ENCODE measurements around the gene GALM. TPM values are rescaled to one million over a fixed set of nuclear protein-coding genes. Genes with fewer than 3 reads are reported as not detected.

The GALM gene
- total and polyA plus RNA-seq, 2 of the 13 experiments (the other 11 are each of a cell fraction or from before 2014, with no cell fraction given), result 65.5 to 90.0 TPM

DNA sequence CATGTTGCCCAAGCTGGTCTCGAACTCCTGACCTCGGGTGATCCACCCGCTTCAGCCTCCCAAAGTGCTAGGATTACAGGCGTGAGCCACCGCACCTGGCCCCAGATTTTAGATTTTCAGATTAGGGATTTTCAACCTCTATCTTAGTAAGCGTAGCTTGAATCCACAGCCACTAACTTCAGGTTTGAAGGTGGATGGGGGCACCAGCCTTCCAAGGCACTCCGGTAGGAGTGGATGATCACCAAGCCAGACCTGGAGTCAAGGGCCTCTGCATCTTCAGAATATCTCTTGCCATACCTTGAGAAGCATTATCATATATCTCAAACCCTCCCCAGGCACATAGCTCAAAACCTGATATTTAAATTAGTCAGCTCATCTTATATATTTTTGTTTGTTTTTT is 17.9 kb downstream of the GALM start:
- DNase-seq (ENCODE audit: low spot score) (no peak), ATAC-seq (no peak), FAIRE-seq (no peak)
- H2AFZ ChIP-seq (ENCODE audit: low read length), result no peak overlapping the region
- no peak overlapping the region for H3K4me3 ChIP-seq (replicated peaks in 1 of 3; ENCODE audit: insufficient read depth in 1 of 3, low read depth in 2 of 3, low read length in 3 of 3)
- peaks cover 30% of the 10 kb centered on the region for H3K4me1 ChIP-seq (ENCODE audit: insufficient read depth, low read length)
- WGBS (ENCODE audit: low lambda C conversion rate), result 96% methylated on average over 7 of the region's 7 CpGs
- H3K9me3 ChIP-seq (ENCODE audit: low read length), result no peaks in the 10 kb centered on the region
- POLR2A ChIA-PET, result interaction anchor here (1.2 kb wide), 1 partner anchor 18 kb away, joined by 6 read pairs; the partner anchor contains the start of gene GALM
- H4K20me1 ChIP-seq (ENCODE audit: insufficient read depth, low read length), result no peaks in the 10 kb centered on the region
- H3K27ac ChIP-seq (ENCODE audit: extremely low read length, insufficient read depth, low read length), result no peak overlapping the region
- intact Hi-C loops (cut with micrococcal nuclease; ENCODE audit: unreplicated experiment), result no loop called here
- no peak overlapping the region for H3K4me2 ChIP-seq (ENCODE audit: low read depth, low read length)
- in situ Hi-C loops (cut with HindIII; ENCODE audit: extremely low pct_ligation_motif_present, low pct_unique_long_range_greater_than_20kb), result no loop called here
- H3K9ac ChIP-seq (ENCODE audit: insufficient read depth, low read depth, low read length), result no peak overlapping the region
- TF ChIP-seq, protein P1, sequence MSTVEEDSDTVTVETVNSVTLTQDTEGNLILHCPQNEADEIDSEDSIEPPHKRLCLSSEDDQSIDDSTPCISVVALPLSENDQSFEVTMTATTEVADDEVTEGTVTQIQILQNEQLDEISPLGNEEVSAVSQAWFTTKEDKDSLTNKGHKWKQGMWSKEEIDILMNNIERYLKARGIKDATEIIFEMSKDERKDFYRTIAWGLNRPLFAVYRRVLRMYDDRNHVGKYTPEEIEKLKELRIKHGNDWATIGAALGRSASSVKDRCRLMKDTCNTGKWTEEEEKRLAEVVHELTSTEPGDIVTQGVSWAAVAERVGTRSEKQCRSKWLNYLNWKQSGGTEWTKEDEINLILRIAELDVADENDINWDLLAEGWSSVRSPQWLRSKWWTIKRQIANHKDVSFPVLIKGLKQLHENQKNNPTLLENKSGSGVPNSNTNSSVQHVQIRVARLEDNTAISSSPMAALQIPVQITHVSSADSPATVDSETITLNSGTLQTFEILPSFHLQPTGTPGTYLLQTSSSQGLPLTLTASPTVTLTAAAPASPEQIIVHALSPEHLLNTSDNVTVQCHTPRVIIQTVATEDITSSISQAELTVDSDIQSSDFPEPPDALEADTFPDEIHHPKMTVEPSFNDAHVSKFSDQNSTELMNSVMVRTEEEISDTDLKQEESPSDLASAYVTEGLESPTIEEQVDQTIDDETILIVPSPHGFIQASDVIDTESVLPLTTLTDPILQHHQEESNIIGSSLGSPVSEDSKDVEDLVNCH (CRISPR knock-in tag; IDR thresholded peaks at IDR 0.05), result no peak
- TF ChIP-seq, protein P2, sequence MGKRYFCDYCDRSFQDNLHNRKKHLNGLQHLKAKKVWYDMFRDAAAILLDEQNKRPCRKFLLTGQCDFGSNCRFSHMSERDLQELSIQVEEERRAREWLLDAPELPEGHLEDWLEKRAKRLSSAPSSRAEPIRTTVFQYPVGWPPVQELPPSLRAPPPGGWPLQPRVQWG (CRISPR knock-in tag; IDR thresholded peaks at IDR 0.05; ENCODE audit: borderline replicate concordance, low read depth), result no peak
- TF ChIP-seq SCMH1 (CRISPR knock-in tag; IDR thresholded peaks at IDR 0.05; ENCODE audit: borderline replicate concordance), result no peak
- TF ChIP-seq, protein P3, sequence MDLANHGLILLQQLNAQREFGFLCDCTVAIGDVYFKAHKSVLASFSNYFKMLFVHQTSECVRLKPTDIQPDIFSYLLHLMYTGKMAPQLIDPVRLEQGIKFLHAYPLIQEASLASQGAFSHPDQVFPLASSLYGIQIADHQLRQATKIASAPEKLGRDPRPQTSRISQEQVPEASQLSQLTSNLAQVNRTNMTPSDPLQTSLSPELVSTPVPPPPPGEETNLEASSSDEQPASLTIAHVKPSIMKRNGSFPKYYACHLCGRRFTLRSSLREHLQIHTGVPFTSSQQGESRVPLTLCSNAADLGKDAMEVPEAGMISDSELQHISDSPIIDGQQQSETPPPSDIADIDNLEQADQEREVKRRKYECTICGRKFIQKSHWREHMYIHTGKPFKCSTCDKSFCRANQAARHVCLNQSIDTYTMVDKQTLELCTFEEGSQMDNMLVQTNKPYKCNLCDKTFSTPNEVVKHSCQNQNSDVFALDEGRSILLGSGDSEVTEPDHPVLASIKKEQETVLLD (CRISPR knock-in tag; IDR thresholded peaks at IDR 0.05; ENCODE audit: low read depth), result no peak
- no peak for TF ChIP-seq ZNF451 (CRISPR knock-in tag; IDR thresholded peaks at IDR 0.05)
- no peak for TF ChIP-seq ZNF143 (CRISPR knock-in tag; IDR thresholded peaks at IDR 0.05)
- no peak for TF ChIP-seq RARA (CRISPR knock-in tag; IDR thresholded peaks at IDR 0.05)
- TF ChIP-seq TBX3 (IDR thresholded peaks at IDR 0.05; ENCODE audit: borderline replicate concordance), result no peak
- TF ChIP-seq, protein P4, sequence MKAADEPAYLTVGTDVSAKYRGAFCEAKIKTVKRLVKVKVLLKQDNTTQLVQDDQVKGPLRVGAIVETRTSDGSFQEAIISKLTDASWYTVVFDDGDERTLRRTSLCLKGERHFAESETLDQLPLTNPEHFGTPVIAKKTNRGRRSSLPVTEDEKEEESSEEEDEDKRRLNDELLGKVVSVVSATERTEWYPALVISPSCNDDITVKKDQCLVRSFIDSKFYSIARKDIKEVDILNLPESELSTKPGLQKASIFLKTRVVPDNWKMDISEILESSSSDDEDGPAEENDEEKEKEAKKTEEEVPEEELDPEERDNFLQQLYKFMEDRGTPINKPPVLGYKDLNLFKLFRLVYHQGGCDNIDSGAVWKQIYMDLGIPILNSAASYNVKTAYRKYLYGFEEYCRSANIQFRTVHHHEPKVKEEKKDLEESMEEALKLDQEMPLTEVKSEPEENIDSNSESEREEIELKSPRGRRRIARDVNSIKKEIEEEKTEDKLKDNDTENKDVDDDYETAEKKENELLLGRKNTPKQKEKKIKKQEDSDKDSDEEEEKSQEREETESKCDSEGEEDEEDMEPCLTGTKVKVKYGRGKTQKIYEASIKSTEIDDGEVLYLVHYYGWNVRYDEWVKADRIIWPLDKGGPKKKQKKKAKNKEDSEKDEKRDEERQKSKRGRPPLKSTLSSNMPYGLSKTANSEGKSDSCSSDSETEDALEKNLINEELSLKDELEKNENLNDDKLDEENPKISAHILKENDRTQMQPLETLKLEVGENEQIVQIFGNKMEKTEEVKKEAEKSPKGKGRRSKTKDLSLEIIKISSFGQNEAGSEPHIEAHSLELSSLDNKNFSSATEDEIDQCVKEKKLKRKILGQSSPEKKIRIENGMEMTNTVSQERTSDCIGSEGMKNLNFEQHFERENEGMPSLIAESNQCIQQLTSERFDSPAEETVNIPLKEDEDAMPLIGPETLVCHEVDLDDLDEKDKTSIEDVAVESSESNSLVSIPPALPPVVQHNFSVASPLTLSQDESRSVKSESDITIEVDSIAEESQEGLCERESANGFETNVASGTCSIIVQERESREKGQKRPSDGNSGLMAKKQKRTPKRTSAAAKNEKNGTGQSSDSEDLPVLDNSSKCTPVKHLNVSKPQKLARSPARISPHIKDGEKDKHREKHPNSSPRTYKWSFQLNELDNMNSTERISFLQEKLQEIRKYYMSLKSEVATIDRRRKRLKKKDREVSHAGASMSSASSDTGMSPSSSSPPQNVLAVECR (CRISPR knock-in tag; IDR thresholded peaks at IDR 0.05; ENCODE audit: borderline replicate concordance), result no peak
- TF ChIP-seq ARNTL (CRISPR knock-in tag; IDR thresholded peaks at IDR 0.05), result no peak
- TF ChIP-seq SALL2 (CRISPR knock-in tag; IDR thresholded peaks at IDR 0.05), result no peak
- TF ChIP-seq ZNF839 (CRISPR knock-in tag; IDR thresholded peaks at IDR 0.05; ENCODE audit: borderline replicate concordance), result no peak
- H3K79me2 ChIP-seq (ENCODE audit: insufficient read depth, low read length), result peaks cover 3% of the 10 kb centered on the region
- BruUV-seq (replicated peaks), result no TSS peak
- no peaks in the 10 kb centered on the region for H3K27me3 ChIP-seq (ENCODE audit: control insufficient read depth in 1 of 2, insufficient read depth in 2 of 2, low read length in 2 of 2)
- CTCF ChIA-PET (ENCODE audit: low intra/inter-chr PET ratio, low total read pairs), result no interaction called here
- peaks cover 22 to 72% of the 10 kb centered on the region in 2 experiments for H3K36me3 ChIP-seq (replicated peaks in 1 of 2; ENCODE audit: control insufficient read depth in 1 of 2, insufficient read depth in 2 of 2, low read length in 2 of 2)

Measured in HepG2 (cell line).